Neuronal stem cell (in vitro differentiated cells): Measurements from ENCODE around the gene GLIPR1L1. TPM values are rescaled to one million over a fixed set of nuclear protein-coding genes. Genes with fewer than 3 reads are reported as not detected.

Experiments used
- DNase-seq: peaks from one replicate; pipeline ENCODE4 v3.0.0-alpha.2; 2013; ENCODE audit warnings: low spot score
- H2AFZ ChIP-seq: one replicate; pipeline ENCODE4 v1.6.1; 2013; ENCODE audit warnings: mild to moderate bottlenecking, low read length, inconsistent platforms
- H2AK5ac ChIP-seq: 2 replicates; pipeline ENCODE4 v1.6.1; 2013; ENCODE audit warnings: low read depth, mild to moderate bottlenecking, inconsistent platforms, low read length, moderate library complexity, mixed read lengths
- H2BK120ac ChIP-seq: 2 replicates; pipeline ENCODE4 v1.6.1; 2013; ENCODE audit warnings: low read depth, mild to moderate bottlenecking, inconsistent platforms, low read length, moderate library complexity, mixed read lengths
- H2BK12ac ChIP-seq: one replicate; pipeline ENCODE4 v1.6.1; 2013; ENCODE audit warnings: low read length, inconsistent platforms
- H2BK15ac ChIP-seq: 2 replicates; pipeline ENCODE4 v1.6.1; 2013; ENCODE audit warnings: mild to moderate bottlenecking, low read length, inconsistent platforms, mixed read lengths
- H2BK5ac ChIP-seq: one replicate; pipeline ENCODE4 v1.6.1; 2013; ENCODE audit warnings: inconsistent platforms, mild to moderate bottlenecking, low read length, moderate library complexity
- H3K14ac ChIP-seq: one replicate; pipeline ENCODE4 v1.6.1; 2013; ENCODE audit warnings: low read length, inconsistent platforms
- H3K18ac ChIP-seq: 2 replicates; pipeline ENCODE4 v1.6.1; 2013; ENCODE audit warnings: low read length, inconsistent platforms
- H3K23ac ChIP-seq: 2 replicates; pipeline ENCODE4 v1.6.1; 2013; ENCODE audit warnings: low read depth, mild to moderate bottlenecking, mixed read lengths, low read length, inconsistent platforms; ENCODE audit not compliant: poor library complexity
- H3K27ac ChIP-seq: replicated peaks from 3 replicates; pipeline ENCODE4 v1.5.1; 2013; ENCODE audit warnings: low read length, inconsistent platforms
- H3K27me3 ChIP-seq, 3 experiments: 2 replicates each; pipeline ENCODE4 v1.6.1; 2013; ENCODE audit warnings: low read length in 3 of 3, mild to moderate bottlenecking in 2 of 3, inconsistent platforms in 1 of 3, low read depth in 1 of 3, mixed read lengths in 1 of 3, moderate library complexity in 1 of 3; ENCODE audit not compliant: control insufficient read depth in 3 of 3, insufficient read depth in 3 of 3
- H3K36me3 ChIP-seq, 2 donors: replicated peaks in 1 of 2; 2 replicates each; pipeline ENCODE4 v1.6.1; 2013; ENCODE audit warnings: low read length in 2 of 2; ENCODE audit not compliant: control insufficient read depth in 2 of 2, insufficient read depth in 2 of 2
- H3K4ac ChIP-seq: 2 replicates; pipeline ENCODE4 v1.6.1; 2013; ENCODE audit warnings: inconsistent platforms, mild to moderate bottlenecking, low read length, moderate library complexity
- H3K4me1 ChIP-seq, 2 donors: 1 replicate in 1 of 2; 2 replicates in 1 of 2; pipeline ENCODE4 v1.6.1; 2013; ENCODE audit warnings: low read length in 2 of 2, low read depth in 1 of 2; ENCODE audit not compliant: control insufficient read depth in 2 of 2, insufficient read depth in 1 of 2
- H3K4me2 ChIP-seq: one replicate; pipeline ENCODE4 v1.6.1; 2013; ENCODE audit warnings: mild to moderate bottlenecking, low read length, inconsistent platforms; ENCODE audit not compliant: insufficient read depth, poor library complexity, severe bottlenecking
- H3K4me3 ChIP-seq, 2 donors: 2 replicates each; pipeline ENCODE4 v1.5.1; 2013; ENCODE audit warnings: low read length in 2 of 2, mild to moderate bottlenecking in 2 of 2, inconsistent platforms in 1 of 2, moderate library complexity in 1 of 2
- H3K79me1 ChIP-seq: one replicate; pipeline ENCODE4 v1.6.1; 2013; ENCODE audit warnings: low read depth, mild to moderate bottlenecking, inconsistent platforms, low read length, moderate library complexity
- H3K9ac ChIP-seq: one replicate; pipeline ENCODE4 v1.6.1; 2013; ENCODE audit warnings: mild to moderate bottlenecking, low read depth, low read length, inconsistent platforms; ENCODE audit not compliant: poor library complexity
- H3K9me3 ChIP-seq, 2 donors: replicated peaks in 1 of 2; 2 replicates each; pipeline versions ENCODE3 to v1.6.1; 2013; ENCODE audit warnings: low read length in 2 of 2, mild to moderate bottlenecking in 2 of 2, inconsistent platforms in 1 of 2, low read depth in 1 of 2, mixed read lengths in 1 of 2, moderate library complexity in 1 of 2; ENCODE audit not compliant: control insufficient read depth in 2 of 2, insufficient read depth in 1 of 2
- H4K8ac ChIP-seq: one replicate; pipeline ENCODE4 v1.6.1; 2013; ENCODE audit warnings: low read depth, mild to moderate bottlenecking, inconsistent platforms, low read length, moderate library complexity
- H4K91ac ChIP-seq: one replicate; pipeline ENCODE4 v1.6.1; 2013; ENCODE audit warnings: low read length, low read depth, mild to moderate bottlenecking, inconsistent platforms; ENCODE audit not compliant: poor library complexity
- WGBS, 2 donors: extraction: QIAGEN DNeasy Blood & Tissue Kit; methylation state at CpG; one replicate each; pipeline ENCODE4 v1.1.7; 2013; ENCODE audit warnings: missing lambda C conversion rate in 2 of 2, mixed read lengths in 1 of 2; ENCODE audit not compliant: insufficient read length in 2 of 2, insufficient replicate concordance in 1 of 2; ENCODE audit errors: extremely low coverage in 2 of 2; 5-methylcytosine and 5-hydroxymethylcytosine counted together
- polyA plus RNA-seq, 2 experiments: library from polyadenylated mRNA; stranded (reverse); fragments of 200-250 nt; gene quantifications; one replicate each; pipeline ENCODE4 v1.2.3, GENCODE V29; 2013

Gene GLIPR1L1
- not detected for polyA plus RNA-seq (2013, experiment 1 of 2)
- polyA plus RNA-seq (2013, experiment 2 of 2), result not detected

DNA sequence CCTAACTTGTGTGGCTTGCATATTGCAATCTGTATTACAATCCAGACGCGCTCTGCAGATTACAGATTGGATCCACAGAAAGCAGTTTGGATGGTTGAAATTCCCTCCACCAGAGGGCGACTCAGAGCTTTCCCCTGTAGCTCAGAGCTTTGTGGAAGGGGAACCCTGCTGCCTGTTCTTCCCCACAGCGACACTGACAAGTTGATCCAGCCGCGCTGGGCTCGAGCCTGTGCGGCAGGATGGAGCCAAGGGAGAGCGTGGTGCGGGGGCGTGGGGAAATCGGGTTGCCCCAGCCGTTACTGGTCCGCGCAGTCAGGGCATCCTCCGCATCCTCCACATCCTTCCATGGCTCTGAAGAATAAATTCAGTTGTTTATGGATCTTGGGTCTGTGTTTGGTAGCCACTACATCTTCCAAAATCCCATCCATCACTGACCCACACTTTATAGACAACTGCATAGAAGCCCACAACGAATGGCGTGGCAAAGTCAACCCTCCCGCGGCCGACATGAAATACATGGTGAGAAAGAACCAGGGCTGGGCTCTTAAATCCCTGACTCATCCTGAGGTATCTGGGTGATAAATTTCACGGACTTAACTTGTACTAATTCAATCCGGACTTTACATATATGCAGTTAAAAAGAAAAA is at the start of gene GLIPR1L1:
Gene GLIPR1L1 (plus strand): TSS at position 287 of the 647 bp plus-strand sequence. CDS start 59 bp downstream, at position 346.
- Histone ChIP-seq H3K4ac (no peak within 1 kb of the TSS), H3K18ac (peak within 1 kb of the TSS; percentile 67), H3K79me1 (no peaks in the 10 kb centered on the region), H2BK15ac (no peak within 1 kb of the TSS), H2BK12ac (no peak within 1 kb of the TSS), H3K9ac (no peak within 1 kb of the TSS), H4K91ac (no peak within 1 kb of the TSS), H2BK120ac (no peak within 1 kb of the TSS), H2BK5ac (no peak within 1 kb of the TSS), H3K14ac (no peak within 1 kb of the TSS), H3K9me3 (no peaks in the 10 kb centered on the region), H3K4me1 (peaks cover 3 to 4% of the 10 kb centered on the region in 2 donors), H3K27me3 (no peaks in the 10 kb centered on the region), H3K23ac (no peak within 1 kb of the TSS), H3K4me2 (peak within 1 kb of the TSS; percentile 67), H3K27ac (no peak within 1 kb of the TSS), H3K36me3 (no peaks in the 10 kb centered on the region), H2AFZ (peak within 1 kb of the TSS; percentile 85), H2AK5ac (no peak within 1 kb of the TSS), H4K8ac (no peak within 1 kb of the TSS), H3K4me3 (peak within 1 kb of the TSS; percentile 36 to 76)
- DNase-seq, result peak; percentile 93
- no CpG with 5 or more reads among the region's 23 CpGs for WGBS, 2 donors

DNA sequence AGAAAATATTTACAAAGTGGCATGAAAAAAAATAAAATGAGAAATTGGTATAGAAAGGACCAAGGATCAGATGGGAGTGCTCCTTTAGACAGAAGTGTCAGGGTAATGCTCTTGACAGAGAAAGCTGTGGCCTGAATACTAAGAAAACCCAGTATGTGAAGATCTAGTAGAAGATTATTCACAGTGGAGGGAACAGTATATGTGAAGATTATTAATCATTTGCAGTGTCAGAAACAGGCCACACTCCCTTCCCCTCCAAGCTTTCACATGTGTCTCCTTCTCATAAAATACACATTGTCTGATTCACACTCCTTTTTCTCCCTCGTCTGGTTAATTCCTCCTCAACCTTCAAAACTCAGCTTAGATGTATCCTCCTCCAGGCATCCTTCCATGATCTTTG is 45.6 kb upstream of the GLIPR1L1 start:
- Histone ChIP-seq H2AK5ac (no peak overlapping the region), H3K18ac (no peak overlapping the region), H3K27ac (no peak overlapping the region), H4K91ac (no peak overlapping the region), H2BK5ac (no peak overlapping the region), H3K4me3 (no peak overlapping the region), H3K14ac (no peak overlapping the region), H2AFZ (no peak overlapping the region), H2BK12ac (no peak overlapping the region), H3K4me1 (no peaks in the 10 kb centered on the region), H4K8ac (no peak overlapping the region), H3K27me3 (no peaks in the 10 kb centered on the region), H3K9ac (no peak overlapping the region), H2BK15ac (no peak overlapping the region), H3K9me3 (no peaks in the 10 kb centered on the region), H3K23ac (no peak overlapping the region), H3K4ac (no peak overlapping the region), H3K4me2 (no peak overlapping the region), H3K36me3 (no peaks in the 10 kb centered on the region), H2BK120ac (no peak overlapping the region), H3K79me1 (no peaks in the 10 kb centered on the region)
- no peak for DNase-seq
- no CpG with 5 or more reads among the region's 1 CpG for WGBS, 2 donors

- no peak for DNase-seq
- H3K23ac ChIP-seq, result no peak overlapping the region
- no peak overlapping the region for H3K4me2 ChIP-seq
- H3K18ac ChIP-seq, result no peak overlapping the region
- H3K79me1 ChIP-seq, result no peaks in the 10 kb centered on the region
- no CpG with 5 or more reads among the region's 1 CpG for WGBS, 2 donors
- H3K4ac ChIP-seq, result no peak overlapping the region
- no peak overlapping the region for H2BK5ac ChIP-seq
- no peak overlapping the region for H2BK120ac ChIP-seq
- H3K9me3 ChIP-seq, result no peaks in the 10 kb centered on the region
- H2BK12ac ChIP-seq, result no peak overlapping the region
- H3K27me3 ChIP-seq, result no peaks in the 10 kb centered on the region
- H3K4me3 ChIP-seq, result no peak overlapping the region
- no peaks in the 10 kb centered on the region for H3K36me3 ChIP-seq
- no peak overlapping the region for H3K9ac ChIP-seq
- no peak overlapping the region for H4K91ac ChIP-seq
- no peak overlapping the region for H3K14ac ChIP-seq
- no peak overlapping the region for H3K27ac ChIP-seq
- H4K8ac ChIP-seq, result no peak overlapping the region
- H2AK5ac ChIP-seq, result no peak overlapping the region
- H2AFZ ChIP-seq, result no peak overlapping the region
- no peaks in the 10 kb centered on the region for H3K4me1 ChIP-seq
- no peak overlapping the region for H2BK15ac ChIP-seq
Observed at GRCh38 chr12:75289753-75290152, 44.7 kb upstream of the GLIPR1L1 start.

DNA sequence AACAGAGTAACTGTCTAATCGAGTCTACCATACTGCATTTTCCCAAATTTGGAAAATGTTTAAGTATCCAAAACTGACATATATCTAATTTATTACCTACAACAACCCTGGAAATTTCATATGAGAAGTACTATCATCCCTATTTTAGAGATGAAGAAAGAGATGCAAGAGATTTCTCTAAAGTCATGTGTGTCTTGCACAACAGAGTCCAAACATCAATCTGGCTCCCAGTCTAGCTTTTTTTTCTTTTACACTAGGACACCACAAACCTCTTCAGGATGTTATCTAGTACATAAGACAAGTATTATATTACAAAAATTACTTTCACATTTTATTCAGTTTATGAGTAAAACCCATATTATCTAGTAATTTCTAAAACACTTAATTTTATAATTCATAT is 43.5 kb upstream of the GLIPR1L1 start:
- no peak overlapping the region for H3K4me2 ChIP-seq
- H3K9me3 ChIP-seq, result no peaks in the 10 kb centered on the region
- no peak overlapping the region for H4K91ac ChIP-seq
- DNase-seq, result no peak
- H2AFZ ChIP-seq, result no peak overlapping the region
- no peaks in the 10 kb centered on the region for H3K4me1 ChIP-seq
- no peak overlapping the region for H2BK5ac ChIP-seq
- no peaks in the 10 kb centered on the region for H3K79me1 ChIP-seq
- no peak overlapping the region for H2BK15ac ChIP-seq
- no peak overlapping the region for H2AK5ac ChIP-seq
- no peak overlapping the region for H2BK12ac ChIP-seq
- H2BK120ac ChIP-seq, result no peak overlapping the region
- H3K14ac ChIP-seq, result no peak overlapping the region
- H3K4ac ChIP-seq, result no peak overlapping the region
- no CpG with 5 or more reads among the region's 1 CpG for WGBS, 2 donors
- H3K36me3 ChIP-seq, result no peaks in the 10 kb centered on the region
- H4K8ac ChIP-seq, result no peak overlapping the region
- no peak overlapping the region for H3K18ac ChIP-seq
- H3K23ac ChIP-seq, result no peak overlapping the region
- no peak overlapping the region for H3K27ac ChIP-seq
- H3K9ac ChIP-seq, result no peak overlapping the region
- no peak overlapping the region for H3K4me3 ChIP-seq
- H3K27me3 ChIP-seq, result no peaks in the 10 kb centered on the region
